ENCODE measurements around the gene PAXX.

PAXX gene

DNA sequence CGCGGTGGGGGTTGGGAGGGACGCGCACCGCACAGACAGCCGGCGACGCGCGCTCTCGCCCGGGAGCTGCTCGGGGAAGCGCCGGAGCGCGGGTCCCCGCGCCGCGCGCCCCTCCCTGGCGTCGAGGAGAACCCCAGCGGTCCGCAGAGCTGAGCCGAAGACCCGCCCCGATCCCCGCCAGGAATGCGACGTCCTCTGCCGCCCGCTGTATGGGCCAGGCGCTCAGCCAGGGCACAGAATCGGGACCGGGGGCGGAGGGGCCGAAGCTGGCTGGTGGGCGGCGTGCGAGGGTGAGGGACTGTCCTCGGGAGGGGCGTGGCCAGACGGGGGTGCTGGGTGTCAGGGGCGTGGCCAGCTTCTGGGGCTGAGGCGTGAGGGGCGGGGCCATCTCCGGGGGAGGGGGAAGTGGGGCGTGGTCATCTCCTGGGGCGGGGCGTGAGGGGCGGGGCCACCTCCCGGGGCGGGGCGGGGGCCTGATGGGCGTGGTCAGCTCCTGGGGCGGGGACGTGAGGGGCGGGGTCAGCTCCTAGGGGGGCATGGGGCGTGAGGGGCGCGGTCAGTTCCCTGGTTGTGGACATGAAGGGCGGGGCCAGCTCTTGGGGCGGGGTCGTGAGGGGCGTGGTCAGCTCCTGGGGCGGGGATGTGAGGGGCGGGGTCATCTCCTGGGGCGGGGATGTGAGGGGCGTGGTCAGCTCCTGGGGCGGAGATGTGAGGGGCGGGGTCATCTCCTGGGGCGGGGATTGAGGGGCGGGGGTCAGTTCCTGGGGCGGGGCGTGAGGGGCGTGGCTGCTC lies 14.0 kb upstream of the PAXX start:
- Histone ChIP-seq H4K8ac (ENCODE audit: low read depth, low read length) (no peak overlapping the region), H3K36me3 (ENCODE audit: control insufficient read depth, insufficient read depth, low read length) (no peaks in the 10 kb centered on the region), H3K79me1 (ENCODE audit: low read length) (no peaks in the 10 kb centered on the region), H3K27ac (ENCODE audit: low read depth, low read length) (no peak overlapping the region), H3K23ac (ENCODE audit: low read length) (no peak overlapping the region), H3K4me1 (ENCODE audit: control insufficient read depth, low read depth, low read length) (no peaks in the 10 kb centered on the region), H3K4me2 (ENCODE audit: low read length) (peak overlapping the region; percentile 84), H2BK5ac (ENCODE audit: low read length) (no peak overlapping the region), H3K4me3 (ENCODE audit: low read length) (no peak overlapping the region), H4K5ac (ENCODE audit: low read length) (no peak overlapping the region), H3K9ac (ENCODE audit: low read length) (peak overlapping the region; percentile 57), H3K18ac (ENCODE audit: low read length) (no peak overlapping the region), H3K4ac (ENCODE audit: low read depth, low read length) (no peak overlapping the region), H2BK15ac (replicated peaks; ENCODE audit: low read depth) (no peak overlapping the region), H3K56ac (ENCODE audit: low read length) (peak overlapping the region; percentile 84), H3K79me2 (ENCODE audit: control insufficient read depth, insufficient read depth, low read length) (no peaks in the 10 kb centered on the region), H2BK120ac (ENCODE audit: low read depth, low read length) (no peak overlapping the region), H2AK5ac (ENCODE audit: low read length) (no peak overlapping the region), H3K27me3 (ENCODE audit: insufficient read depth, low read length, poor library complexity) (no peaks in the 10 kb centered on the region)
- DNase-seq: peak; percentile 77
- no CpG with 5 or more reads among the region's 78 CpGs for WGBS (ENCODE audit: extremely low coverage, insufficient coverage, low lambda C conversion rate)

DNA sequence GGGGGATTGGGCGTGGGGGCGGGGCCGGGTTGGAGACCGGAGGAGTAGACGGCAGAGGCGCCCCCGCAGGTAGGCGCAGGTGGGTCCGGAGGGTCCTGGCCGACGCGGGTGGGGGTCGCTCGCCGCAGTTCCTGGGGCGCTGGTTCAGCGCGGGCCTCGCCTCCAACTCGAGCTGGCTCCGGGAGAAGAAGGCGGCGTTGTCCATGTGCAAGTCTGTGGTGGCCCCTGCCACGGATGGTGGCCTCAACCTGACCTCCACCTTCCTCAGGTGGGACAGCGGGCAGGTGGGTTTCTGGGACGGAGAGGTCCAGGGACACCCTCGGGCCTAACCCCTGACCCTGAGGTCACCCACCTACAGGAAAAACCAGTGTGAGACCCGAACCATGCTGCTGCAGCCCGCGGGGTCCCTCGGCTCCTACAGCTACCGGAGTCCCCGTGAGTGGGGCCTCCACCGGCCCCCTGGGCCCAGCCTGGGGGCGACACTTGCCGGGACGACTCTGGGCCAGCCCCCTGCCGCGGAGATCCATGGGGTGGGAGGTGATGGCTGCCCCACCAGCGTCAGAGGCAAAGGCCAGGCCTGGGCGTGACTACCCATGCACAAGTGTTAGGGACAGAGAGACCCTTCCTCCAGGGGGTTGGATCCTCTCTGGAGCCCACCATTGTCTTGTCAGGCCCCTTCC lies 13.2 kb upstream of the PAXX start:
- H3K27ac ChIP-seq (ENCODE audit: low read depth, low read length): no peak overlapping the region
- no peak overlapping the region for H4K5ac ChIP-seq (ENCODE audit: low read length)
- no peak overlapping the region for H3K4ac ChIP-seq (ENCODE audit: low read depth, low read length)
- H3K18ac ChIP-seq (ENCODE audit: low read length): no peak overlapping the region
- no peaks in the 10 kb centered on the region for H3K79me2 ChIP-seq (ENCODE audit: control insufficient read depth, insufficient read depth, low read length)
- H3K79me1 ChIP-seq (ENCODE audit: low read length): no peaks in the 10 kb centered on the region
- no peak overlapping the region for H2BK5ac ChIP-seq (ENCODE audit: low read length)
- no peak overlapping the region for H3K9ac ChIP-seq (ENCODE audit: low read length)
- no peak overlapping the region for H2BK120ac ChIP-seq (ENCODE audit: low read depth, low read length)
- no peak overlapping the region for H4K8ac ChIP-seq (ENCODE audit: low read depth, low read length)
- no peaks in the 10 kb centered on the region for H3K36me3 ChIP-seq (ENCODE audit: control insufficient read depth, insufficient read depth, low read length)
- no peak overlapping the region for H3K4me3 ChIP-seq (ENCODE audit: low read length)
- no peak overlapping the region for H2AK5ac ChIP-seq (ENCODE audit: low read length)
- no peak overlapping the region for H3K4me2 ChIP-seq (ENCODE audit: low read length)
- H3K23ac ChIP-seq (ENCODE audit: low read length): no peak overlapping the region
- DNase-seq: no peak
- no CpG with 5 or more reads among the region's 41 CpGs for WGBS (ENCODE audit: extremely low coverage, insufficient coverage, low lambda C conversion rate)
- H3K56ac ChIP-seq (ENCODE audit: low read length): no peak overlapping the region
- no peaks in the 10 kb centered on the region for H3K4me1 ChIP-seq (ENCODE audit: control insufficient read depth, low read depth, low read length)
- no peaks in the 10 kb centered on the region for H3K27me3 ChIP-seq (ENCODE audit: insufficient read depth, low read length, poor library complexity)
- no peak overlapping the region for H2BK15ac ChIP-seq (replicated peaks; ENCODE audit: low read depth)

GRCh38 chr9:136979769-136980587 lies 12.2 kb upstream of the PAXX start:
- WGBS (ENCODE audit: extremely low coverage, insufficient coverage, low lambda C conversion rate): no CpG with 5 or more reads among the region's 26 CpGs
- H3K4me2 ChIP-seq (ENCODE audit: low read length): no peak overlapping the region
- no peak overlapping the region for H3K4ac ChIP-seq (ENCODE audit: low read depth, low read length)
- no peak overlapping the region for H2AK5ac ChIP-seq (ENCODE audit: low read length)
- no peaks in the 10 kb centered on the region for H3K36me3 ChIP-seq (ENCODE audit: control insufficient read depth, insufficient read depth, low read length)
- H2BK15ac ChIP-seq (replicated peaks; ENCODE audit: low read depth): no peak overlapping the region
- no peaks in the 10 kb centered on the region for H3K79me1 ChIP-seq (ENCODE audit: low read length)
- H3K4me1 ChIP-seq (ENCODE audit: control insufficient read depth, low read depth, low read length): no peaks in the 10 kb centered on the region
- H3K4me3 ChIP-seq (ENCODE audit: low read length): no peak overlapping the region
- H3K27me3 ChIP-seq (ENCODE audit: insufficient read depth, low read length, poor library complexity): peaks cover 2% of the 10 kb centered on the region
- no peak overlapping the region for H3K27ac ChIP-seq (ENCODE audit: low read depth, low read length)
- peak; percentile 46 for DNase-seq
- H3K9ac ChIP-seq (ENCODE audit: low read length): no peak overlapping the region
- no peak overlapping the region for H3K23ac ChIP-seq (ENCODE audit: low read length)
- no peaks in the 10 kb centered on the region for H3K79me2 ChIP-seq (ENCODE audit: control insufficient read depth, insufficient read depth, low read length)
- no peak overlapping the region for H3K56ac ChIP-seq (ENCODE audit: low read length)
- H2BK5ac ChIP-seq (ENCODE audit: low read length): no peak overlapping the region
- H4K5ac ChIP-seq (ENCODE audit: low read length): no peak overlapping the region
- no peak overlapping the region for H4K8ac ChIP-seq (ENCODE audit: low read depth, low read length)
- H3K18ac ChIP-seq (ENCODE audit: low read length): no peak overlapping the region
- H2BK120ac ChIP-seq (ENCODE audit: low read depth, low read length): no peak overlapping the region

GRCh38 chr9:136980669-136981478 lies 11.3 kb upstream of the PAXX start:
- no peak overlapping the region for H3K23ac ChIP-seq (ENCODE audit: low read length)
- H3K4me2 ChIP-seq (ENCODE audit: low read length): no peak overlapping the region
- no peak overlapping the region for H2AK5ac ChIP-seq (ENCODE audit: low read length)
- peaks cover 8% of the 10 kb centered on the region for H3K27me3 ChIP-seq (ENCODE audit: insufficient read depth, low read length, poor library complexity)
- no CpG with 5 or more reads among the region's 16 CpGs for WGBS (ENCODE audit: extremely low coverage, insufficient coverage, low lambda C conversion rate)
- H3K4ac ChIP-seq (ENCODE audit: low read depth, low read length): no peak overlapping the region
- no peak for DNase-seq
- H3K27ac ChIP-seq (ENCODE audit: low read depth, low read length): no peak overlapping the region
- H2BK15ac ChIP-seq (replicated peaks; ENCODE audit: low read depth): no peak overlapping the region
- H3K18ac ChIP-seq (ENCODE audit: low read length): no peak overlapping the region
- no peak overlapping the region for H3K9ac ChIP-seq (ENCODE audit: low read length)
- no peak overlapping the region for H4K8ac ChIP-seq (ENCODE audit: low read depth, low read length)
- H3K79me1 ChIP-seq (ENCODE audit: low read length): no peaks in the 10 kb centered on the region
- H2BK120ac ChIP-seq (ENCODE audit: low read depth, low read length): no peak overlapping the region
- H3K4me3 ChIP-seq (ENCODE audit: low read length): no peak overlapping the region
- H3K4me1 ChIP-seq (ENCODE audit: control insufficient read depth, low read depth, low read length): no peaks in the 10 kb centered on the region
- no peak overlapping the region for H3K56ac ChIP-seq (ENCODE audit: low read length)
- no peak overlapping the region for H4K5ac ChIP-seq (ENCODE audit: low read length)
- H2BK5ac ChIP-seq (ENCODE audit: low read length): no peak overlapping the region
- no peaks in the 10 kb centered on the region for H3K36me3 ChIP-seq (ENCODE audit: control insufficient read depth, insufficient read depth, low read length)
- H3K79me2 ChIP-seq (ENCODE audit: control insufficient read depth, insufficient read depth, low read length): no peaks in the 10 kb centered on the region

DNA sequence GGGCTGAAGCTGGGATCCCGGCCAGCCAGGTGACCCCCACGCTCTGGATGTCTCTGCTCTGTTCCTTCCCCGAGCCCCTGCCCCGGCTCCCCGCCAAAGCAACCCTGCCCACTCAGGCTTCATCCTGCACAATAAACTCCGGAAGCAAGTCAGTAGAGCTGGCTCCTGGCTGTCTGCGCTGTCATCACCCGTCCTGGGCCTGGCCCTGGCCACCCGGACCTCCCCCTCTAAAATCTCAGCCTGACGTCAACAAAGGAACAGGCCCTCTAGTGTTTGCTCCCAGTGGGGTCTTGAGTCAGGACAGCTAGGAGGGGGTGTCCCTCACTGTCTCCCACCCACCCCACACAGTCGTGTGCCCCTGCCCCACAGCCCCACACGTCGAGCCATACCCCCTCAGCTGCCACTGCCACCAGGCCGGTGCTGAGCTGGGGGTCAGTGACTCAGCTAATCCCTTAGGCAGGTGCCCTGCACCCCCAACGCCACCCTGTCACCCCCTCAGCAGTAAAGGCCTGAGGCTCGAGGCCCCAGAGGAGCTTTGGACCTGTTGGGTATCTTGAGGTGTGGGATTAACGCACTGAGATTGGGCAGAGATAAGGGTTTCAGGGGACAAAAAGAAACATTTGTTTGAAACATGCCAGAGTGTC lies 10.5 kb upstream of the PAXX start:
- Histone ChIP-seq H2BK120ac (ENCODE audit: low read depth, low read length) (no peak overlapping the region), H3K56ac (ENCODE audit: low read length) (no peak overlapping the region), H2BK15ac (replicated peaks; ENCODE audit: low read depth) (no peak overlapping the region), H4K5ac (ENCODE audit: low read length) (no peak overlapping the region), H3K9ac (ENCODE audit: low read length) (no peak overlapping the region), H3K79me2 (ENCODE audit: control insufficient read depth, insufficient read depth, low read length) (no peaks in the 10 kb centered on the region), H2BK5ac (ENCODE audit: low read length) (no peak overlapping the region), H4K8ac (ENCODE audit: low read depth, low read length) (no peak overlapping the region), H3K23ac (ENCODE audit: low read length) (no peak overlapping the region), H3K27me3 (ENCODE audit: insufficient read depth, low read length, poor library complexity) (peaks cover 8% of the 10 kb centered on the region), H3K79me1 (ENCODE audit: low read length) (no peaks in the 10 kb centered on the region), H3K18ac (ENCODE audit: low read length) (no peak overlapping the region), H3K4me1 (ENCODE audit: control insufficient read depth, low read depth, low read length) (no peaks in the 10 kb centered on the region), H3K4me2 (ENCODE audit: low read length) (no peak overlapping the region), H2AK5ac (ENCODE audit: low read length) (no peak overlapping the region), H3K4me3 (ENCODE audit: low read length) (no peak overlapping the region), H3K27ac (ENCODE audit: low read depth, low read length) (no peak overlapping the region), H3K36me3 (ENCODE audit: control insufficient read depth, insufficient read depth, low read length) (no peaks in the 10 kb centered on the region), H3K4ac (ENCODE audit: low read depth, low read length) (no peak overlapping the region)
- WGBS (ENCODE audit: extremely low coverage, insufficient coverage, low lambda C conversion rate): no CpG with 5 or more reads among the region's 17 CpGs
- DNase-seq: no peak
